ENCODE data around the gene SIPA1L3.

Gene SIPA1L3

DNA sequence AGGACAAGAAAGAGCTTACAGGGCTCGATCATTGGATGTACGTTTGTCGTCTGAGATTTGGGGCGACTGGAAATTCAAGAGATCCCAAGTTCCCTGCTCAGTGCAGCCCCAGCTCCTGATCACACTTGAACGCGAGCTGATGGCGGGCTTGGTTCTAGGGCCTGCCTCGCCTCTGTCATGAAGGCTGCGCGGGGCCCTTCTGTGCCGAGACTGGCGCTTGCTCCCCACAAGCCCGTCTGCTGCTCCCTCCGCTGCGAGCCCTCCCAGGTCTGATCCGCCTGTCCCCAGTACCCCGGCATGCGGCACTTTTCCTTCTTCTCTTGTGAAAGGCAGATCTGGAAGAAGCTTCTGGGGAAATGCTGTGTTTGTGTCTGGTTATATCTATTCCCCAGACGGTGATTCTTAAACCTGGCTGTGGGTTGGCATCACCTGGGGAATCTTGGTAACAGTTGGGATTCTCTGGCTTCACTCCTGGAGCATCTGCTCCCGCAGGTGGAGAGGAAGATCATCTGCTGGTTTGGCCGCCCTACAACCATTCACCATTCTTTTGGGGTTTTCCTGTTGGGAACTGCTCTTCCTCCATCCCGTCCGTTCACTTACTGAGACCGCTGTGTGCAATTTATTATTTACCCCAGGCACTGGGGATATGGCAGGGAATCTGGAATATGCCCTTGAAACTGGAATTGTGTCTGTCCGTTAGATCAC is 43.6 kb downstream of the SIPA1L3 start:
- H3K4me3 ChIP-seq (ENCODE audit: low read length) = no peak overlapping the region
- no peak for TF ChIP-seq ZNF274 (IDR thresholded peaks at IDR 0.05; ENCODE audit: low read depth, low read length)

DNA sequence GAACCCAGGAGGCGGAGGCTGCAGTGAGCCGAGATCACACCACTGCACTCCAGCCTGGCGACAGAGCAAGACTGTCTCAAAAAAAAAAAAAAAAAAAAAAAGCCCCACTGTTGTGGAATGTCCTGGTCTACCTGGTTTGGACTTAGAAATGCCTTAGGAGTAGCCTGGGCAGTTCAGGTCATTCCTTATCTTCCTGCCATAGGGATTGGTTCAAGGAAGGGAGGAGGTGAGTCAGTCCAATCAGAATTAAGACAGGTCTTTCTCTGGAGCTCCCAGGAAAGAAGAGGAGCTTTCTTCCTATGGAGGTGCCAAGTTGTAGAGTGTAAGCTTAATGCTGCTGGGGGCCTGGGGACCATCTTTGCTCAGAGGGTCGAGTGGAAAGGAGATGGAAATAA is 44.8 kb downstream of the SIPA1L3 start:
- H3K4me3 ChIP-seq (ENCODE audit: low read length) = no peak overlapping the region; the same call in 1 of the 2 replicates
- no peak for TF ChIP-seq ZNF274 (IDR thresholded peaks at IDR 0.05; ENCODE audit: low read depth, low read length)

DNA sequence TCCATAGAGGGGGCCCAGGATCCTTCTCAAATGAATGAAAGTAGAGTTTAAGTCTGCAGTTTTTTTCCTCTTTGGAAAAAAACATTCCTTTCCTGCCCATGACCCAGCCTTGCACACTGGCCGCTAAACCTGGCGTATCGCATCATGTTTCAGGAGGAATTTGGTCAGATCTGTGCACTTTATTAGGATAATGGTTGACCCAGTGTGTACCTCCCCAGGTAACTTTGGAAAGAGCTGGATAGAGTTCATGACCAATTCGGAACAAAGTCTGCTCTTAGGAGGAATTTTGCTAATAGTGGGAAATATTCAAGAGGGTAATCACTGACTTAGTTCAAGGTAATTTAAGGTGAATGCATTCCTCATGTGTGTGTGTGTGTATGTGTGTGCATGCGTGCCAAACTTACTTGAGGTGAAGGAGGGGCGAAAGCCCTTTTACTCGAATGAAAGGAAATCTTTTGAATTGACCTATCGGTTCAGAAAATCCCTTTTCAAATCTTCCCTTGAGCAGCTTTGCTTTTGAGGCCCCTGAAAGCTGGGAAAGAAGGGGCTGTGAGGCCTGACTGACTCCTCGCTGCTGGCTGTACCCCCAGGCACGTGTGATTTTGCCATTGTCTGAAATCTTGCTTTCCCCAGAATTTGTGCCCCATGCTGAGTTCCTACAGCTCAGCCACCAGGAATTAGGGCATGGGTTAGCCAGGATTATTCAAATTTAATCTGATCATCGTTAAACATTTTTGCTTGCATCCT is 46.3 kb downstream of the SIPA1L3 start:
- H3K4me3 ChIP-seq (ENCODE audit: low read length) = no peak overlapping the region
- no peak for TF ChIP-seq ZNF274 (IDR thresholded peaks at IDR 0.05; ENCODE audit: low read depth, low read length)

DNA sequence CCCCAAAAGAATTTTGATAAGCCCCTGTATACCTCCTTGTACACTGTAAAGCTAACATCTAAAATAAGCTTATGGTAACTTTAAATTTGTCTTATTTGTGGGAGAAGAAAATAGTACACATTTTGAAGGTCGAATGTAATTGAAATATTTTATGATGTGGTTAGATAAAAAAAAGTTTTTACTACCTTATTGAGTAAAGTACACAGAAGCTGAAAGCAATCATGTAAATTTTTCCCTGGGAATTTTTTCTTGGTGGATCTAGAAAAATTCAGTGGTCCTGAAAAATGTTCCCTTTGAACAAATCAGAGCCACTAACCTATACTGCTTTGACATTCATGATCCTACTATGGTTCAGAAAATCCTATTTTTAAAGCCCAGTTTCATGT is 46.9 kb downstream of the SIPA1L3 start:
- no peak overlapping the region for H3K4me3 ChIP-seq (ENCODE audit: low read length)
- TF ChIP-seq ZNF274 (IDR thresholded peaks at IDR 0.05; ENCODE audit: low read depth, low read length) = no peak

DNA sequence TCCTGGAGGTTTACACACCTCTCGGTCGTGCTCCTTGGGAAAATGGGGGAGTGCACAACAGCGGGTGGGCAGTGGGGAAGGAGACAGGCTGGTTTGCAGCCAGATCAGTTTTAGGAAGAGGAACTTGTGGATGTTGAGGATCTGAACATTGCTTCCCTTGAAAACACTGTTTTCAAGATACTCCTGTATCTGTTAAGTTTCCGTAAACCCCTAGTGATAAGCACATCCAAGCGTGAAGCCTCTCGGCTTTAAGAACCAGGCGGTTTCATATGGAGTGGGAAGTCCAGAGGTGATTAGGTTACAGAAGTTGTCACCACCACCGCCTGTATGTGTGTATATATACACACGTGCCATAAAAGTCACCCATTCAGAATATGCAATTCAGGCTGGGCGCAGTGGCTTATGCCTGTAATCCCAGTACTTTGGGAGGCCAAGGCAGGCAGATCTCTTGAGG is 47.4 kb downstream of the SIPA1L3 start:
- no peak for TF ChIP-seq ZNF274 (IDR thresholded peaks at IDR 0.05; ENCODE audit: low read depth, low read length)
- H3K4me3 ChIP-seq (ENCODE audit: low read length) = no peak overlapping the region

DNA sequence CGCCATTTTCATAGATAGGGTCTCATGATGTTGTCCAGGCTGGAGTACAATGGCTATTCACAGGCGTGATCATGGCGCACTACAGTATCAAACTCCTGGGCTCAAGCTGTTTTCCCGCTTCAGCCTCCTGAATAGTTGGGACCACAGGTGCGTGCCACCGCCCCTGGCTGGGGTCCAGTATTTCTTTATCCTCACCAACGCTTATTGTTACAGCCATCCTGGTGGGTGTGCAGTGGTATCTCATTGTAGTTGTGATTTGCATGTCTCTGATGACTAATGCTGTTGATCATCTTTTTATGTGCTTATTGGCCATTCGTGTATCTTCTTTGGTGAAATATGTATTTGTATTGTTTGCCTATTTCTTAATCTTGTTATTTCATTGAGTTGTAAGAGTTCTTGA is 49.0 kb downstream of the SIPA1L3 start:
- H3K4me3 ChIP-seq (ENCODE audit: low read length) = no peak overlapping the region
- TF ChIP-seq ZNF274 (IDR thresholded peaks at IDR 0.05; ENCODE audit: low read depth, low read length) = no peak

DNA sequence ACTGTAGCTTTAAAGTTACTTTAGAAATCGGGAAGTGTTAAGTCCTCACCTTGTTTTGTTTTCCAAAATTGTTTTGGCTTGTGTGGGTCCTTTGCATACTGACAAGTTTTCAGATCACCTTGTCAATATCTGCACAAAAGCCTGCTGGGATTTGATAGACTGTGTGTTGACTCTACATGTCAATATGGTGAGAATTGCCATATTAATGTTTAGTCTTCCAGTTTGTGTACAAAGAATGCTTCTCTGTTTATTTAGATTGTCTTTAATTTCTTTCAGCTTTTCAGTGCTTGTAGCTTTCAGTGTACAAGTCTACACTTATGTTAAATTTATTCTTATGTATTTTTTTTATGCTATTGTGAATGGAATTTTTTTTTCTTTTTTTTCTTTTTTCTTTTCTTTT is 50.2 kb downstream of the SIPA1L3 start:
- no peak overlapping the region for H3K4me3 ChIP-seq (ENCODE audit: low read length)
- no peak for TF ChIP-seq ZNF274 (IDR thresholded peaks at IDR 0.05; ENCODE audit: low read depth, low read length)

DNA sequence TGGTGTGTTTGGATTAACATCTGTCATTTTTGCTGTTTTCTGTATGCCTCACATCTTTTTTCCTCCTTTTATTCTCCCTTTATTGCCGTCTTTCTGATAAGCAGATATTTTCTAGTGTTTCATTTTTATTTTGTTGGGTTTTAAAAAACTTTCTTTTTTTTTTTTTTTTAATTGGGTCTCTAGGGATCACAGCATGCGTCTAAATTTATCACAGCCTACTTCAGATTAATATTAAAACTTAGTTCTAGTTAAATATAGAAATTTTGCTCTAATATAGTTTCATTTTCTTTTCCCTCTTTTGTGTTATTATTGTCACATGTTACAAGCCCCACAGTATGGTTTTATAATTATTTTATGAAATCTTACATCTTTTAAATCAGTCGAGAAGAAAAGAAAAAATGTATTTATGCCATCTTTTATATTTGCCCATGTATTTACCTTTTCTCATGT is 52.7 kb downstream of the SIPA1L3 start:
- H3K4me3 ChIP-seq (ENCODE audit: low read length) = peak overlapping the region; percentile 17; the same call in 1 of the 2 replicates
- TF ChIP-seq ZNF274 (IDR thresholded peaks at IDR 0.05; ENCODE audit: low read depth, low read length) = no peak

DNA sequence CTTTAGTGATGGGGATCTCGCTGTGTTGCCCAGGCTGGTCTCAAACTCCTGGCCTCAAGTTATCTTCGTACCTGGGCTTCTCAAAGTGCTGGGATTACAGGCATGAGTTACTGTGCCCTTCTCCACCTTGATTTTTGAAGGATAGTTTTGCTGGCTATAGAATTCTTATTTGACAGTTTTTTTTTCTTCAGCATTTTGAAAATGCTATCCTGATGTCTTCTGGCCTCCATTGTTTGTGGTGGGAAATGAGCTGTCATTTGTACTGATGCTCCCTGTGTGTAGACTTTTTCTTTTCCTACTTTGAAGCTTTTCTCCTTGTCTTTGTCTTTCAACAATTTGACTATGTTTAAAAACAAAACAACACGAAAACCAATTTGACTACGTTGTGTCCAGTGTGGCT is 54.2 kb downstream of the SIPA1L3 start:
- TF ChIP-seq ZNF274 (IDR thresholded peaks at IDR 0.05; ENCODE audit: low read depth, low read length) = no peak
- H3K4me3 ChIP-seq (ENCODE audit: low read length) = no peak overlapping the region

DNA sequence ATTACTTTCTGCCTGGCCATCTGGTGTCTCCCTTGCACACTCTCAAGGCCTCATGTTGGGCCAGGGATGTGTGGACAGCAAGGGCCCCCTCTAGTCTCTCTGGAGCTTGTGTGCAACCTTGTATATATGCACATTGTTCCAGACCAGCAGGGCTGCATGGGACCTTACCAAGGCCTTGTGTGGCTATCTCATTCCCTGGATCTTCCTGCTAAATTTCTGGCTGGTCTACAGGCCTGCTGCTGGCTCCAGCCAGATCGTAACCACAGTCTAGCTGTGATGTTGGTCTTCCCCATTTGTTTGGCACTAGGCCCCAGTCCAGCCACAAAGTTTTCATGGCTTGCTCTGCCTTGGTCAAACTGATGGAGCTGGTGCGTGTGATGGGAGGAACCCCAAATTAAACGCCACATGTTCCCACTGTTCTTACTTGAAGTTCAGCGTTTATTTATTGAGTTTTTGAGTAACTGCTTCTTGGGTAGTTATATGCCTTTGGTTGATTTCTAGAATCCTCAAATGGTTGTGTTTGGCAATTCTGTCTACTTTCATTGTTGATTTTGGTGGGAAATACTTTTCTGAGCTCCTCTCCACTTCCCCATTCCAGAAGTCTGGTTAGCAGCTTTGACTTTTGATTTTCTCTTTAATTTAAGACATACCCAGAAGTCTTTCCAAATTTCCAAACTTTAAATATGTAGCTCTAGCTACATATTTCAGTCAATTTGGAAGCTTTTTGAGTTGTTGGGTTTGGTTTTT is 56.4 kb downstream of the SIPA1L3 start:
- H3K4me3 ChIP-seq (ENCODE audit: low read length) = no peak overlapping the region
- TF ChIP-seq ZNF274 (IDR thresholded peaks at IDR 0.05; ENCODE audit: low read depth, low read length) = no peak

DNA sequence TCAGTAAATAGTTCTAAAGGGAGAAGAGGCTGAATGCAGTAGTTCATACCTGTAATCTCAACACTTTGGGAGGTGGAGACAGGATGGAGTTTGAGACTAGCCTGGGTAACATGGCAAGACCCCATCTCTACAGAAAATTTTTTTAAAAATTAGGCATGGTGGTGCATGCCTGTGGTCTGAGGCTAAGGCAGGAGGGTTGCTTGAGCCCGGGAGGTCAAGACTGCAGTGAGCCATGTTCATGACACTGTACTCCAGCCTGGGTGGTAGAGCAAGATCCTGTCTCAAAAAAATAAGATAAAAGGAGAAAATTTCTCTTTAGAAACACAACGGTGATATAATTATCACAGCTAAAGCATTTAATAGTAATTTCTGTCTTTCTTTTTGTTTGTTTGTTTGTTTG is 57.1 kb downstream of the SIPA1L3 start:
- H3K4me3 ChIP-seq (ENCODE audit: low read length) = no peak overlapping the region
- TF ChIP-seq ZNF274 (IDR thresholded peaks at IDR 0.05; ENCODE audit: low read depth, low read length) = no peak

DNA sequence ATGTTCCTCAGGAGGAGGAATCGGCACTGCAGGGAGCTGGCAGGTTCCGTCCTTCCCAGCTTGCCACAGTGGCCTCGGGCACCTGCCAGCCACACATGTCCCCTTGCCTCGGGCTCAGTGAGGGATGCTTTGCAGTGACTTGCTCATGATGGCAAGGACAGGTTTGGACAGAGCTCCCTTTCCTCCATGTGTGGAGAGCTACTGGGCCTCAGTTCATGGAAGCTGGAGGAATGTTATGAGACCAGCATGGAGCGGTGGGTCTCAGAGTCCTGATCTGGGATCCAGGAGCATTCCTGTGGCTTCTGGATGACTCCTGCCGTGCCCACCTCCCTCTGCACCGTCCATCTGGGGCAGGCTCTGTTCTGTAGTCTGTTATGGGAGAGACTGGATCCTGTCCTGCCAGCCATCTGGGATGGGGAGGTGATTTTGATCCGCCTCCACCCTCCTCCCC is 59.2 kb downstream of the SIPA1L3 start:
- TF ChIP-seq ZNF274 (IDR thresholded peaks at IDR 0.05; ENCODE audit: low read depth, low read length) = no peak
- H3K4me3 ChIP-seq (ENCODE audit: low read length) = no peak overlapping the region

DNA sequence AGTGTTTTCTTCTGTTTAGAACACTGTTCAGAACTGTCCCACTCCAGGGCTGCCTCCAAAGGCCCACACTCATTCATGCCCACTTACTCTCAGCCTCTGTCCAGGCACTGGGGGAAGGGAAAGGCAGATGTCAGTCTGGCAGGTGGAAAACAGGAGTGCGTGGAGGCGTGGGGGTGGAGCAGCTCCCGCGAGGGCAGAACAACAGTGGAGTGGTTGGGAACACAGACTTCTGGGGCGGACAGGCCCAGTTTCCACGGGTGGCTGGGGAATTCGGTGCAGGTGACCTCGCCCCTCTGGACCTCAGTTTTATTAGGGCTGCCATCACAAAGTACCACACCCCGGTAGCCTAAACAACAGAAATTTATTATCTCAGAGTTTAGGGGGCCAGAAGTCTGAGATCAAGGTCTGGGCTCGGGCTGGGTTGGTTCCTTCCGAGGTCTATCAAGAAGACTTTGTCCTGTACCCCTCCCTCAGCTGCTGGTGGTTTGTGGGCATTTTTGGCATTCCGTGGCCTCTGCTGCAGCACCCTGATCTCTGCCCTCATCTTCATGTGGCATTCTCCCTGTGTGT is 59.7 kb downstream of the SIPA1L3 start:
- no peak for TF ChIP-seq ZNF274 (IDR thresholded peaks at IDR 0.05; ENCODE audit: low read depth, low read length)
- no peak overlapping the region for H3K4me3 ChIP-seq (ENCODE audit: low read length)

DNA sequence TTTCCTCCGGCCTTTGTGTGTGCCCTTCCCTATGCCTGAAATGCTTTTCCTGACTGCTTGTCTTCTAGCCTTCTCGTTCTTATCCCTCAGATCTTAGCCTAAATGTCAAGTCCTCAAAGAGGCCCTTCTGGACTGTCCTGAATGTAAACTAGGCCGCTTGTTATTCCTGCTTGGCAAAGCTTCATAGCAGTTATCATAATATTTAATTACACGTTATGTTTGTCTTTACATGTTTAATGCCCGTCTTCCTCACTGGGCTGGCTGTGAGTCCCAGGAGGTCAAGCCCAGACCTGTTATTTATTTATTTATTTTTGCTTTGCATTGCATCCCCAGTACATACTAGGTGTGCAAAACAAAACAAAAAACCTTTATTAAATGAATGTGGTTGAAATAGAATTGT is 62.7 kb downstream of the SIPA1L3 start:
- no peak overlapping the region for H3K4me3 ChIP-seq (ENCODE audit: low read length)
- no peak for TF ChIP-seq ZNF274 (IDR thresholded peaks at IDR 0.05; ENCODE audit: low read depth, low read length)
